Upper lobe of right lung (tissue), 1 donor: ENCODE measurements around the gene PCP2. TPM values are rescaled to one million over a fixed set of nuclear protein-coding genes. Genes with fewer than 3 reads are reported as not detected.
A peak's percentile ranks its signal among the peaks of the same experiment; 100 is the strongest.

ENCODE experiments used
- ATAC-seq: fragments of 200-7000 bp; cut with Tn5 transposase; one replicate; pipeline ENCODE4 v1.9.1; 2020; ENCODE audit warnings: mild to moderate bottlenecking, moderate library complexity
- DNase-seq: peaks from one replicate; pipeline ENCODE4 v3.0.0-alpha.2; 2020
- H3K27ac ChIP-seq: fragments of 200-600 bp; one replicate; pipeline ENCODE4 v1.8.0; 2022
- H3K27me3 ChIP-seq: fragments of 200-600 bp; one replicate; pipeline ENCODE4 v1.8.0; 2022; ENCODE audit warnings: mild to moderate bottlenecking
- H3K36me3 ChIP-seq: fragments of 200-600 bp; one replicate; pipeline ENCODE4 v1.8.0; 2022
- H3K4me1 ChIP-seq: fragments of 200-600 bp; one replicate; pipeline ENCODE4 v1.8.0; 2022
- H3K4me3 ChIP-seq: fragments of 200-600 bp; one replicate; pipeline ENCODE4 v1.8.0; 2022; ENCODE audit warnings: mild to moderate bottlenecking
- H3K9me3 ChIP-seq: fragments of 200-600 bp; one replicate; pipeline ENCODE4 v1.8.0; 2022
- intact Hi-C: fragments of 100-400 bp; cut with DNase I; formaldehyde crosslinking; loops from one replicate; pipeline ENCODE4 v1.11.0; 2022
- total RNA-seq: library from RNA; stranded (reverse); fragmentation: NEBNext Ultra II Directional; extraction: Animal tissue kit (Norgen Biotek cat#: 25700); gene quantifications from one replicate; pipeline ENCODE4 v1.2.1, GENCODE V29; 2021
- TF ChIP-seq, protein P1 (sequence below): fragments of 200-600 bp; IDR thresholded peaks from one replicate; pipeline ENCODE4 v1.8.0; 2022; ENCODE audit warnings: antibody characterized with exemption
- donor health status: DM: no; HTN: yes; CAD: no; lungs with severe emphysema.

Gene PCP2
- total RNA-seq, 1 donor from 2014 or later: 3.5 TPM

GRCh38 chr19:7641290-7642276 is 8.1 kb upstream of the PCP2 start:
- no peaks in the 10 kb centered on the region for H3K9me3 ChIP-seq
- TF ChIP-seq, protein P1, sequence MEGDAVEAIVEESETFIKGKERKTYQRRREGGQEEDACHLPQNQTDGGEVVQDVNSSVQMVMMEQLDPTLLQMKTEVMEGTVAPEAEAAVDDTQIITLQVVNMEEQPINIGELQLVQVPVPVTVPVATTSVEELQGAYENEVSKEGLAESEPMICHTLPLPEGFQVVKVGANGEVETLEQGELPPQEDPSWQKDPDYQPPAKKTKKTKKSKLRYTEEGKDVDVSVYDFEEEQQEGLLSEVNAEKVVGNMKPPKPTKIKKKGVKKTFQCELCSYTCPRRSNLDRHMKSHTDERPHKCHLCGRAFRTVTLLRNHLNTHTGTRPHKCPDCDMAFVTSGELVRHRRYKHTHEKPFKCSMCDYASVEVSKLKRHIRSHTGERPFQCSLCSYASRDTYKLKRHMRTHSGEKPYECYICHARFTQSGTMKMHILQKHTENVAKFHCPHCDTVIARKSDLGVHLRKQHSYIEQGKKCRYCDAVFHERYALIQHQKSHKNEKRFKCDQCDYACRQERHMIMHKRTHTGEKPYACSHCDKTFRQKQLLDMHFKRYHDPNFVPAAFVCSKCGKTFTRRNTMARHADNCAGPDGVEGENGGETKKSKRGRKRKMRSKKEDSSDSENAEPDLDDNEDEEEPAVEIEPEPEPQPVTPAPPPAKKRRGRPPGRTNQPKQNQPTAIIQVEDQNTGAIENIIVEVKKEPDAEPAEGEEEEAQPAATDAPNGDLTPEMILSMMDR: no peak
- DNase-seq (no peak), ATAC-seq (no peak)
- intact Hi-C loops: no loop called here
- H3K4me3 ChIP-seq: no peak overlapping the region
- peaks cover 7% of the 10 kb centered on the region for H3K4me1 ChIP-seq
- H3K27me3 ChIP-seq: peaks cover 5% of the 10 kb centered on the region
- peaks cover 10% of the 10 kb centered on the region for H3K36me3 ChIP-seq
- H3K27ac ChIP-seq: no peak overlapping the region

- ATAC-seq (no peak), DNase-seq (no peak)
- H3K4me1 ChIP-seq: peaks cover 7% of the 10 kb centered on the region
- no peak overlapping the region for H3K27ac ChIP-seq
- intact Hi-C loops: no loop called here
- peaks cover 5% of the 10 kb centered on the region for H3K27me3 ChIP-seq
- H3K36me3 ChIP-seq: peaks cover 10% of the 10 kb centered on the region
- H3K9me3 ChIP-seq: no peaks in the 10 kb centered on the region
- TF ChIP-seq, protein P1: no peak
- no peak overlapping the region for H3K4me3 ChIP-seq
These were observed 7.3 kb upstream of the PCP2 start for GRCh38 chr19:7640803-7641202.

DNA sequence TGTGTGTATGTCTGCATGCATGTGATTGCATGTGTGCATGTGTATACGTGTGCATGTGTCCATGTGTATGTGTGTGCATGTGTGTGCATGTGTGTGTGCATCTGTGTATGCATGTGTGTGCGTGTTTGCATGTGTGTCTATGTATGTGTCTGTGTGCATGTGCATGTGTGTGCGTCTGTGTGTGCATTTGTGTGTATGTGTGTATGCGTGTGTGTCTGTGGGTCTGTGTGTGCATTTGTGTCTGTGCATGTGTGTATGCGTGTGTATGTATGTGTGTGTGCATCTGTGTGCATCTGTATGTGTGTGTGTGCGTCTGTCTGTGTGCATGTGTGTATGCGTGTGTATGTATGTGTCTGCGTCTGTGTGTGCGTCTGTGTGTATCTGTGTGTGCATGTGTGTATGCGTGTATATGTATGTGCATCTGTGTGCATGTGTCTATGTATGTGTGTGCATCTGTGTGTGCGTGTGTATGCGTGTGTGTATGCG is 6.4 kb upstream of the PCP2 start:
- Histone ChIP-seq H3K36me3 (peaks cover 6% of the 10 kb centered on the region), H3K4me1 (peaks cover 7% of the 10 kb centered on the region), H3K27me3 (peaks cover 5% of the 10 kb centered on the region), H3K27ac (no peak overlapping the region), H3K9me3 (no peaks in the 10 kb centered on the region), H3K4me3 (no peak overlapping the region)
- ATAC-seq: no peak
- intact Hi-C loops: no loop called here
- TF ChIP-seq, protein P1: no peak
- no peak for DNase-seq

DNA sequence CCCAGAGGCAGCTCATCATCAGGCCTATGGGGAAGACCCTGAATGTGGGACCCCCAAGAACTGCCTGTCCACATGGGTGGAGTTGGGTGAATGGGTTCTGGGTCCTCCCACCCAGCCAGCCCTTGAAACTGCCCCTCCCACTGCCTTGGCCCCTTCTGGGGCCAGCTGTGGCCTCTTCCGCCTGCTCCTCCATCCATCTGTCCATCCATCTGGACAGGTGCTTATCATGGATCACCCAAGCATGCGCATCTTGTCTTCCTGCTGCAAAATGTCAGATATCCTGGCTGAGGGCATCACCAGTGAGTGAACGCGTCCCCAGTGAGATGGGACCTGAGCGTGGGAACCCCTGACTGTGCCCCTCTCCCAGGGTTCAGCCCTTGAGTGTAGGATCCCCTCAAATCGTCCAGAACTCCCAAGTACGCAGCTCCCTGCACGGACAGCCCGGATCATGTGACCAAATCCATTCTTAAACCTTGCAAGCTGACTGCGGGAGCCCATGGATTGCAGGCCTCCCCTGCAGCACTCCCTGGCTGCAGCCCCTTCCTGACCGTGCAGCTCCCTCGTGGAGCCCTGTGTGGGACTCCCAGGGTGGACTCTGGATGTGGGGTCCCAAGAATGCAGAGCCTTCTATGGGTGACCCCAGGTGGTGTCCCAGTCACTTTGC is 5.4 kb upstream of the PCP2 start:
- Histone ChIP-seq H3K4me1 (peaks cover 7% of the 10 kb centered on the region), H3K27me3 (peaks cover 5% of the 10 kb centered on the region), H3K4me3 (no peak overlapping the region), H3K36me3 (no peaks in the 10 kb centered on the region), H3K9me3 (no peaks in the 10 kb centered on the region), H3K27ac (no peak overlapping the region)
- intact Hi-C loops: no loop called here
- TF ChIP-seq, protein P1: no peak
- ATAC-seq (no peak), DNase-seq (no peak)

DNA sequence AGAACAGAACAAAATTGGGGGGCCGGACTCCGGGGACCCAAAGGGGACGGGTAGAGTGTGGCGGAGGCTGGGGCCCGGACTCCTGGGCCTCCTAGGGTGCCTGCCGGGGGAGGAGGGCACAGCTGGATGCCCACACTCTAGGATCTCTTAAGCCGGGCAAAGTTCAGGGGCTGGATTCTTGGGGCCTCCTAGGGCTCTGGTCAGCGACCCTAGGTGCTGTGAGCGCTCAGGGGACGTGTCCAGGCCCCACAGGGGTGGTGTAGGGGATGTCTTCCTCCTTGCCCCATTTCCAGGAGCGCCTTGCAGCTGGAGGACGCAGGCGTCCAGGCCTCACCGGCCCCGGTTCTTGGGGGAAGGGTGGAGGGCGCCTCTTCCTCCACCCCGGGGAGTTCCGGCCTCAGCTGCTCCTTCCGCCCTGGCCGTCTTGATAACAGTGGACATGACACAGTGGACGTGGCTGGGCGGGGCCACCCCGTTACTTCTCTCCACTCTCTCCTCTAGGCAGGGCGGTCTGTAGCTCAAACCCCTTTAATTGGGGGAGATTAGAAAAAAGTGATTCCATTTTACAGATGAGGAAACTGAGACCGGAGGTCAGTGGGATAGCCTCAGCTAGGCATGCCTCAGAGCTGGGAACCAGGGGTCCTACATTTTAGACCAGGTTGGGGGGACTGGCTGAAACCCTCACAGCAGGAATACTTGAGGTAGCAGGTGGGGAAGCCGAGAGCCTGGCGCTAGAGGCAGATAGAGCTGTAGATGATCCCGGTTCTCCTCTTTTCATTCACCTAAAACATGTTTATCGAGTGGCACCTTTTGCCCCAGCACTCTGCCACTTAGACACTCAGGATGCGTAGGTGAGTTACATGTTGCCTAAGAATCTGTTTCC is 4.1 kb upstream of the PCP2 start:
- TF ChIP-seq, protein P1: no peak
- Histone ChIP-seq H3K4me1 (peaks cover 7% of the 10 kb centered on the region), H3K36me3 (no peaks in the 10 kb centered on the region), H3K4me3 (peak overlapping the region; percentile 82), H3K9me3 (no peaks in the 10 kb centered on the region), H3K27me3 (peaks cover 5% of the 10 kb centered on the region), H3K27ac (peak overlapping the region; percentile 95)
- intact Hi-C loops: no loop called here
- DNase-seq: peak; percentile 88
- peak; percentile 77 for ATAC-seq
